Testis (tissue), 3 donors: ENCODE data around the gene DNM3. TPM values are rescaled to one million over a fixed set of nuclear protein-coding genes. Genes with fewer than 3 reads are reported as not detected.

Experiments
- DNase-seq: peaks from one replicate; pipeline ENCODE4 v3.0.0-alpha.2; 2019
- H3K27ac ChIP-seq, 2 donors: fragments of 200-600 bp; sonication (generic); one replicate each; pipeline ENCODE4 v1.5.1; 2019
- H3K27me3 ChIP-seq: fragments of 200-600 bp; sonication (generic); one replicate; pipeline ENCODE4 v1.5.1; 2019
- H3K36me3 ChIP-seq: fragments of 200-600 bp; sonication (generic); one replicate; pipeline ENCODE4 v1.5.1; 2017; ENCODE audit warnings: low read depth; ENCODE audit errors: missing control alignments
- H3K4me1 ChIP-seq: fragments of 200-600 bp; sonication (generic); one replicate; pipeline ENCODE4 v1.5.1; 2019
- H3K4me3 ChIP-seq, 2 donors: fragments of 200-600 bp; sonication (generic); one replicate each; pipeline ENCODE4 v1.5.1; 2017 to 2019
- H3K9me3 ChIP-seq: fragments of 200-600 bp; sonication (generic); one replicate; pipeline ENCODE4 v1.5.1; 2017
- CTCF ChIP-seq, 3 experiments: fragments of 450-650 bp in 2 of 3; fragments of 200-600 bp in 1 of 3; sonication (generic) in 1 of 3; IDR thresholded peaks; one replicate each; pipeline ENCODE4 v1.5.1; 2016 to 2019; ENCODE audit warnings: antibody characterized with exemption in 3 of 3, mild to moderate bottlenecking in 2 of 3, moderate library complexity in 1 of 3
- POLR2A ChIP-seq: fragments of 450-650 bp; IDR thresholded peaks from one replicate; pipeline ENCODE4 v1.6.1; 2017; ENCODE audit warnings: antibody characterized with exemption, mild to moderate bottlenecking, moderate library complexity
- WGBS, 2 donors: methylation state at CpG; one replicate each; pipeline ENCODE4 v1.1.5; 2018; 5-methylcytosine and 5-hydroxymethylcytosine counted together
- intact Hi-C: fragments of 100-400 bp; cut with DNase I; formaldehyde crosslinking; loops from one replicate; pipeline ENCODE4 v1.15.1; 2023; ENCODE audit warnings: low total_unique reads
- polyA plus RNA-seq: library from polyadenylated mRNA; stranded (reverse); fragments of 350-450 nt; fragmentation: Illumina TruSeq; extraction: RNeasy Lipid Tissue Mini Kit (QIAGEN cat#74804); gene quantifications from one replicate; pipeline ENCODE4 v1.2.3, GENCODE V29; 2014; ENCODE audit warnings: low read depth, low replicate concordance; ENCODE audit not compliant: insufficient read depth
- total RNA-seq, 2 donors: library from RNA; depleted of rRNA; stranded (reverse); fragments of >200 nt; gene quantifications; one replicate each; pipeline ENCODE4 v1.2.3, GENCODE V29; 2016

DNM3 gene
- total and polyA plus RNA-seq, 3 donors from 2014 or later, result 4.9 to 10.2 (median 8.4) TPM

- Histone ChIP-seq H3K9me3 (no peaks in the 10 kb centered on the region), H3K27me3 (no peaks in the 10 kb centered on the region), H3K27ac (no peak overlapping the region), H3K4me1 (no peaks in the 10 kb centered on the region), H3K36me3 (no peaks in the 10 kb centered on the region), H3K4me3 (no peak overlapping the region)
- intact Hi-C loops, result no loop called here
- DNase-seq, result no peak
- 90 to 94% methylated on average over 2 of the region's 2 CpGs for WGBS, 2 donors
- TF ChIP-seq POLR2A (no peak), CTCF (IDR thresholded peaks at IDR 0.05) (no peak)
Measured at GRCh38 chr1:171965777-171966176, 124.5 kb downstream of the DNM3 start.

GRCh38 chr1:171966426-171967220, 125.3 kb downstream of the DNM3 start:
- DNase-seq, result no peak
- H3K4me3 ChIP-seq, result no peak overlapping the region
- no peaks in the 10 kb centered on the region for H3K27me3 ChIP-seq
- H3K36me3 ChIP-seq, result no peaks in the 10 kb centered on the region
- 73 to 81% methylated on average over 3 of the region's 3 CpGs for WGBS, 2 donors
- intact Hi-C loops, result no loop called here
- TF ChIP-seq POLR2A, result no peak
- H3K9me3 ChIP-seq, result no peaks in the 10 kb centered on the region
- no peaks in the 10 kb centered on the region for H3K4me1 ChIP-seq
- no peak overlapping the region for H3K27ac ChIP-seq

GRCh38 chr1:171969226-171969625, 127.9 kb downstream of the DNM3 start:
- no peak overlapping the region for H3K27ac ChIP-seq
- no peaks in the 10 kb centered on the region for H3K27me3 ChIP-seq
- intact Hi-C loops, result no loop called here
- H3K4me1 ChIP-seq, result no peaks in the 10 kb centered on the region
- no peak for DNase-seq
- H3K9me3 ChIP-seq, result no peaks in the 10 kb centered on the region
- 45 to 56% methylated on average over 2 of the region's 2 CpGs for WGBS, 2 donors
- TF ChIP-seq POLR2A (no peak), CTCF (IDR thresholded peaks at IDR 0.05) (no peak)
- H3K36me3 ChIP-seq, result no peaks in the 10 kb centered on the region
- no peak overlapping the region for H3K4me3 ChIP-seq

- TF ChIP-seq CTCF (IDR thresholded peaks at IDR 0.05), result no peak
- TF ChIP-seq POLR2A, result no peak
- Histone ChIP-seq H3K36me3 (no peaks in the 10 kb centered on the region), H3K27ac (no peak overlapping the region), H3K27me3 (no peaks in the 10 kb centered on the region), H3K9me3 (no peaks in the 10 kb centered on the region), H3K4me3 (no peak overlapping the region), H3K4me1 (no peaks in the 10 kb centered on the region)
- intact Hi-C loops, result no loop called here
- DNase-seq, result no peak
- 63 to 75% methylated on average over 3 of the region's 3 CpGs for WGBS, 2 donors
Measured at GRCh38 chr1:171969813-171970212, 128.5 kb downstream of the DNM3 start.

GRCh38 chr1:171972846-171973245, 131.5 kb downstream of the DNM3 start:
- Histone ChIP-seq H3K4me3 (no peak overlapping the region), H3K27ac (no peak overlapping the region), H3K27me3 (no peaks in the 10 kb centered on the region), H3K36me3 (no peaks in the 10 kb centered on the region), H3K9me3 (no peaks in the 10 kb centered on the region), H3K4me1 (no peaks in the 10 kb centered on the region)
- no peak for TF ChIP-seq POLR2A
- no peak for TF ChIP-seq CTCF (IDR thresholded peaks at IDR 0.05)
- 79 to 82% methylated on average over 3 of the region's 3 CpGs for WGBS, 2 donors
- intact Hi-C loops, result no loop called here
- DNase-seq, result no peak
